ENCODE measurements around the gene ABCC11.

The ABCC11 gene

GRCh38 chr16:48126801-48127644 lies 120.3 kb downstream of the ABCC11 start:
- no peak for DNase-seq

- no peak for DNase-seq
Observed at GRCh38 chr16:48125888-48126287, 121.5 kb downstream of the ABCC11 start.

- no peak for DNase-seq
Observed at GRCh38 chr16:48124266-48124665, 123.1 kb downstream of the ABCC11 start.

GRCh38 chr16:48123104-48123788 lies 124.1 kb downstream of the ABCC11 start:
- DNase-seq = peak; percentile 65 to 89 (median 70)

- no peak for DNase-seq
Observed at GRCh38 chr16:48121276-48121675, 126.1 kb downstream of the ABCC11 start.

GRCh38 chr16:48118841-48119240 lies 128.5 kb downstream of the ABCC11 start:
- DNase-seq = no peak

GRCh38 chr16:48117217-48118105 lies 129.9 kb downstream of the ABCC11 start:
- peak; percentile 40 to 66 (median 56) for DNase-seq

All from suppressor macrophage (primary cell).